GM12801 (cell line): Measurements from ENCODE around the gene WNT3.

Experiments used
- CTCF ChIP-seq: IDR thresholded peaks from one replicate; pipeline ENCODE4 v1.5.1; 2011; ENCODE audit warnings: control low read depth; ENCODE audit not compliant: insufficient read length; ENCODE audit errors: extremely low read depth

The WNT3 gene

GRCh38 chr17:46796084-46796483 is 22.4 kb downstream of the WNT3 start:
- TF ChIP-seq CTCF, result no peak

- no peak for TF ChIP-seq CTCF
Measured at GRCh38 chr17:46795379-46795952, 23.0 kb downstream of the WNT3 start.

GRCh38 chr17:46794318-46794717 is 24.2 kb downstream of the WNT3 start:
- no peak for TF ChIP-seq CTCF

DNA sequence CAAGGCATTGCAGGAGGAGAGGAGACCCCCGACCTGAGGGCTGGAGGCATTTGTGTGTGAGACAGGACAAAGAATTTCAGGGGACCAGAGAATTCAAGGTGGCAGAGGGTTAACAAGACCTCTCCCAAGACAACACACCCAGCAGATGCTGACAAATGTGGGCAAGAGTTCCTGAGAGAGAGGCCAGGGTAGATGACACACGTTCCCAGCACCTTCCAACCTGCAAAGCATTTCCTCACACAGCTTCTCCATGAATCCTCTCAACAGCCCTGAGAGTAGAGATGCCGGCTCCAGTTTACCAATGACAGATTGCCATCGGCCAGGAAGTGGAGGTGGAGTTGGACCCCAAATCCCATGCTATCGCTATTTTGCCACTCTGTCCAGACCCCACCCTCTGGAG is 25.0 kb downstream of the WNT3 start:
- no peak for TF ChIP-seq CTCF

DNA sequence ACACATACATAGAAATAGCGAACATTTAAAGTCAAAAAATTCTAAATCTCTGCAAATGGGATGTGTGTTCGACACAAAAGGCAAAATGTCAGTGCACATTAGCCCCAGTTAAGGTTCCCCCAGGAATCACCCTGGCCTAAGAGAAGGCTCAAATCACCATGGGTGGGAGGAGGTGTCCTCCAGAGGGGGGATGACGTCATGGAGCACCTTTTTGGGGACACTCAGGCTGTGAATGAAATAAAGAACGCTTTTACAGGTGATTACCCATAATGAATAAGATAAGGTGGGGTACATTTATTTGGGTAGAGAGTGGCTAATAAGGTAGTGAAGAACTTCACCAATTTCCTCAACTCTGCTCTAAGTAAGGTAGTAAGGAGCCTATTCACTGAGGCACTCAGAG is 26.4 kb downstream of the WNT3 start:
- no peak for TF ChIP-seq CTCF

DNA sequence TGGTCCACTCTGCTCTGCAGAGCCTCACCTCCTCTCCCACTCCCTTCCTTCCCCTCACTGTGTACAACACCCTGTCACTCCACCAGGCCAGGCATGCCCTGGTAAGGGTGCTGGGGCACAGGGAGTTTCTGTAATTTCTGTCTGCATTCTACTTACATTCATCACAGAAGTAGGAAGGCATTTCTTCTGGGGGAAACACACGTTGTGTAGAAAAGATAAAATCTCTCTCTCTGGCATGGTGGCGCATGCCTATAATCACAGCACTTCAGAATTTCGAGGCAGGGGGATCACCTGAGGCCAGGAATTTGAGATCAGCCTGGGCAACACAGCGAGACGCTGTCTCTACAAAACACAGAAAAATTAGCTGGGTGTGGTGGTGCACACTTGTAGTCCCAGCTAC is 27.0 kb downstream of the WNT3 start:
- TF ChIP-seq CTCF, result no peak

DNA sequence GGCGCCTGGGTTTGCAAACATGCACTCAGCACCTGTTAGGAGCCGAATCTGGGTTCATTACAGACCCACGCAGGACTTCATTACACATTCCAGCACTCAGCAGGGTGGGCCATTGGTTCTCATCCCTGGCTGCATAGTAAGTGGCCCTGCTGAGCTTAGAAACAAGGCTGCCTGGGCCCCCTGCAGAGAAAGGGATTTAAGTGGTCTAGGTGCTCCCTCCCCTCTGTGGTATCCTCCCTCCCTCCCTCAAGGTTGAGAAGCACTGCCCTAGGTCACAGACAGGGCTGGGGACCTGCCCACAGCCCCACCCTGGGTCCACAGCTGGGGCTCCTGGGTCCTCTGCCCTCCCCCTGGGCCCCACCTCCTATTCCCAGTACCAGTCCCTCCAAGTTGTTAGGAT is 28.3 kb downstream of the WNT3 start:
- TF ChIP-seq CTCF, result no peak

DNA sequence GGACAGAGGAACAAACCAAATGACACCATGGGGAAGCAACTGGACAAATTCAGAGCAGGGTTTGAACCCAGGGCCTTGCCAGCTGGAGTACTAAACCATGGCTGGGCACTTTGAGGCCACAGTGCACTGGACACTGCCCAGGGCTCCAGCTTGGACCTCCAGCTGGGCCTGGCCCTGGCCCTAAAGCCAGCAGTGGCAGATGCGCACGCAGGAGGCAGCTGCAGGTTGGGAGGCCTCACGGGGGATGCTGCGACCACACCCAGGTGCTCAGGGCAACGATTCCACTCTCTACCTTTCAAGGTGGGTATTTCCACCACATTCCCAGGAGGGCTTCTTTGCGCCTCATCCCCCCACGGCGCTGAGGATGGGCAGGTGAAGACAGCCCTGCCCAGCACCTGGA is 28.9 kb downstream of the WNT3 start:
- TF ChIP-seq CTCF, result no peak
